Stimulated activated effector memory CD8-positive, alpha-beta T cell treated with anti-CD3 and anti-CD28 coated beads, Interleukin-12 subunit alpha, Interleukin-12 subunit beta, amount 100 ng/mL, for 72 hours (primary cell): ENCODE measurements around the gene JARID2.
A peak's percentile ranks its signal among the peaks of the same experiment; 100 is the strongest.

ENCODE experiments used
- ATAC-seq: fragments of 150-1000 bp; cut with Tn5 transposase; 2 replicates; pipeline ENCODE4 v1.10.0; 2021
- DNase-seq, 2 donors: peaks; one replicate each; pipeline ENCODE4 v3.0.0; 2021 to 2022; ENCODE audit warnings: low spot score in 2 of 2
- H3K27ac Mint-ChIP-seq: one replicate; pipeline ENCODE4 v1.8.0; 2022; ENCODE audit warnings: mild to moderate bottlenecking, mixed read lengths
- H3K36me3 Mint-ChIP-seq: one replicate; pipeline ENCODE4 v1.8.0; 2022; ENCODE audit warnings: mild to moderate bottlenecking, mixed read lengths
- H3K4me1 Mint-ChIP-seq: one replicate; pipeline ENCODE4 v1.8.0; 2022; ENCODE audit warnings: mixed read lengths
- H3K4me3 Mint-ChIP-seq: one replicate; pipeline ENCODE4 v1.8.0; 2022; ENCODE audit warnings: mild to moderate bottlenecking, mixed read lengths
- H3K9me3 Mint-ChIP-seq: one replicate; pipeline ENCODE4 v1.8.0; 2022; ENCODE audit warnings: mixed read lengths

Gene JARID2

DNA sequence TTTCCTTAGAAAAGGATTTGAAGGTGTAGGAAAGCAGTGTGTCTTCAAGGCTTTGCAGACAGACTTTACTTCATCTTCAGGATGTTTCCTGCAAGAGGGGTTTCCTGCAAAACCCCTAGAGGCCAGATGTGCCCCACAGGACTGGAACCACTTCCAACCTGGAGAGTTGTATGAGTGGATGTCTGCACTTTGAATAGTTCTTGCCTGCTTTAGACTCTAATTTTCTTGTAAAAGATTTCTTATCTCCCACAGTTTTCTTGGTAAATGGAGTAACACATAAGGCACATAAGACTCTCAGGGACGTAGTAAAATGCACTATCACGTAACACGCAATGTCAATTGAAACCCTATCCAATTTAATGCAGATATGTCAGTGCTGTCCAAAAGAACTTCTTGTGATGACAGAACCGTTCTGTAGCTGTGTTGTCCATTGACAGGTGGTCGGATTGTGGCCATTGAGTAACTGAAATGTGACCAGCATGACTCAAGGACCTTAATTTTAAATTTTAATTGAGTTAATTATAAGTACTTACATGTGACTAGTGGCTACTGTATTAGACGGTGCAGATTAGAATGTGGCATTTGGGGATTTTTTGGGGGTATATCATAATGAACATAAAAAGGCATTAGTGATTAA lies 118.7 kb downstream of the JARID2 start:
- Mint-ChIP-seq H3K27ac (no peak overlapping the region), H3K4me3 (no peak overlapping the region), H3K36me3 (peaks cover under 1% of the 10 kb centered on the region), H3K4me1 (peaks cover 36% of the 10 kb centered on the region), H3K9me3 (no peaks in the 10 kb centered on the region)
- no peak for ATAC-seq
- no peak for DNase-seq

DNA sequence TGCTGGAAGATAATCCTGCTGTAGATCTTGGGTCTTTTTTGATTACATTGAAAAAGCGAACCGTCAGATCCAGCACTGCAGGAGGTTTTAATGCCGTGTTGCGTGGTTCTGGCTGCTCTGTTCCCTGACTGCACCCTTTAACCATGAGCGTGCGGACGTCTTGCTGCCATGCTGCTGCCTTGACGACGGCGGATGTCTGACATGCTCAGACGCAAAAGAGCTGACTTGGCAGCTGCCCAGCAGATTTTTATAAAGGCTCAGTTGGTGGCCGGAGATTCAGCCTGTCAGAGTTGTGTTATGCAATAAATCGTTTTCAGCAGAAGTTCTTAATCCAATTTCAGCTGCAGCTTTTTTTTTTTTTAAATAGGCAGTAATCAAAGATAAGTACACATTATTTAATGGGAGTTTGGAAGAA lies 119.4 kb downstream of the JARID2 start:
- Mint-ChIP-seq H3K9me3 (no peaks in the 10 kb centered on the region), H3K4me3 (no peak overlapping the region), H3K27ac (peak overlapping the region; percentile 15), H3K36me3 (peaks cover 8% of the 10 kb centered on the region), H3K4me1 (peaks cover 40% of the 10 kb centered on the region)
- no peak for ATAC-seq
- no peak for DNase-seq

DNA sequence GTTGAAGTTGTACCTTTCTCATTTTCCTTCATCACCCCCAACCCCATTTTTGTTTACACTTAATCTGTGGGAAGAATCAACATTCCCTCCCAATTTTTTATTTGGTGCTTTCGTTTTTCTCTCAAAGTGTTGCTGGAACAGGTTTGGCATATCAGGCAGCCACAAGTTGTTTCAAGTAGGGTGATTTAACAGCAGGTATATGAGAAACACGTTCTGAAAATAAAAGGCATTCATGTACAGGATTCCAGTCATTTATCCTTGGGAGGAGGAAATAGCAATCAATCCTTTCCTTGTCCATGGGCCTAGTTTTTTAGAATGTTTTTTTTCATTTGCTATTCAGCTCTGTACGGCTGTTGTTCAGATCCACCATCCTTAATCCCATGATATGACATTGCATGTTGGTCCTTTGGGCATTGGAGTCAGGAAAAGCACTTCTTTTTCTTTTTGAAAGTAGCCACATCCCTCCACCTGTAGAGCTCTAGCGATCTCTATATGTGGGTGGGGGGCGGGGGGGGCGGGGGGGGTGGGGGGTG lies 120.2 kb downstream of the JARID2 start:
- peaks cover 48% of the 10 kb centered on the region for H3K4me1 Mint-ChIP-seq
- peak overlapping the region; percentile 49 for H3K27ac Mint-ChIP-seq
- ATAC-seq (no peak), DNase-seq (no peak)
- peaks cover 12% of the 10 kb centered on the region for H3K36me3 Mint-ChIP-seq
- H3K9me3 Mint-ChIP-seq = no peaks in the 10 kb centered on the region
- no peak overlapping the region for H3K4me3 Mint-ChIP-seq

DNA sequence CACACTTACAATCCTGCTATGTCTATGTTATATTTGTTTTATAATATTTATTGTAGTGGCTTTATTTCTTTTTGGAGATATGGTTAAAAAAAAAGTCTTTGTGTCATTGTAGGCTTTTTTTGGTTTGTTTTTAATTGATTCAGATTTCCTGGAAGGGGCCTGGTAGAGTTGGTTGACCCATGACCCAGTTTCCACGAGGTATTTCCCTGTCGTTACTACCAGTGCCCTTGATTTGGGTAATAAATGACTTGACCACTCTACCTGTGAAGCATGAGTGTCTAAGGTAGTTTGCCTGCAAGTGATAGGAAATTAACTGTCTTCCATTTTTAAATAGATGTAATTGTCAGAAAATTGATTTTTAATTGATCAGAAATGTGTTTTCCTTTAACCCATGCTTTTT lies 121.0 kb downstream of the JARID2 start:
- Mint-ChIP-seq H3K4me3 (no peak overlapping the region), H3K9me3 (no peaks in the 10 kb centered on the region), H3K4me1 (peaks cover 56% of the 10 kb centered on the region), H3K36me3 (peaks cover 17% of the 10 kb centered on the region), H3K27ac (peak overlapping the region; percentile 49)
- ATAC-seq (no peak), DNase-seq (no peak)

DNA sequence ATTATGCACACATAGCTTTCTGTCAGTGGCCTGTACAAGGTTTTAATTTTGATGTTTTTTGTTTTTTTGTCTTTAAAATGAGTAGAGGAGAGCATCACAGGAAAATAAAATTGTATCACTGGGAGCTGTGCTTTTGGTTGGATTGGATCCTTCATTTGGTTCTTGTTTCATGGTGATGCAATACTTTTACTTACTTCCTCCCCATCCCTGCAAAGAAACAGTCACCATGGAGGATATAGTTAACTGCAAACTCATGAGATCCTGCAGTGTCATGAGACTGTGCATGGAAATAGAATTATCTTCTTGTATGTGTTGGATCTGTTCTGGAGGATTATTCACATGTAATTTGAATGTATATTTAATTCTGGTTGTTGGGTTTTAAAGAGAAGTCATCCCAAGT lies 122.3 kb downstream of the JARID2 start:
- Mint-ChIP-seq H3K4me3 (no peak overlapping the region), H3K36me3 (peaks cover 18% of the 10 kb centered on the region), H3K4me1 (peaks cover 57% of the 10 kb centered on the region), H3K27ac (no peak overlapping the region), H3K9me3 (no peaks in the 10 kb centered on the region)
- ATAC-seq = no peak
- DNase-seq = no peak

DNA sequence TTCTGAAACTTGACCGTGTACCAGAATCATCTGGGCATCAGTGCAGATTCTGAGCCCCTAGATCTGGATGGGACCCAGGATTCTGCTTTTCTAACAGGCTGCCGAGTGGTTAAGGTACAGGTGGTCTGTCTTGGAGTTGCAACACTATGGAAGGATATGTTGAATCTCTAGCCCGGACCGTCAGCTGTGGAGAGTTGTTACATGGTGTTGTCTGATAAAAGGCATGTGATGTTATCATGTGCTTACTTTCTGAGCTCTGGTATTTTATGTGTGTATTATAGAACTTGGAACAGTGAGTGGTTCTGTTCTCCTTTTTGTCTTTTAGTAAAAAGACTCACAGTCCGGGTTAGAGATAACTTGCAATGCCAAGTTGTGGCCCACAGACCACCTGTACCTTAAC lies 123.0 kb downstream of the JARID2 start:
- ATAC-seq (no peak), DNase-seq (no peak)
- peaks cover 18% of the 10 kb centered on the region for H3K36me3 Mint-ChIP-seq
- H3K4me3 Mint-ChIP-seq = no peak overlapping the region
- H3K27ac Mint-ChIP-seq = no peak overlapping the region
- no peaks in the 10 kb centered on the region for H3K9me3 Mint-ChIP-seq
- peaks cover 57% of the 10 kb centered on the region for H3K4me1 Mint-ChIP-seq

DNA sequence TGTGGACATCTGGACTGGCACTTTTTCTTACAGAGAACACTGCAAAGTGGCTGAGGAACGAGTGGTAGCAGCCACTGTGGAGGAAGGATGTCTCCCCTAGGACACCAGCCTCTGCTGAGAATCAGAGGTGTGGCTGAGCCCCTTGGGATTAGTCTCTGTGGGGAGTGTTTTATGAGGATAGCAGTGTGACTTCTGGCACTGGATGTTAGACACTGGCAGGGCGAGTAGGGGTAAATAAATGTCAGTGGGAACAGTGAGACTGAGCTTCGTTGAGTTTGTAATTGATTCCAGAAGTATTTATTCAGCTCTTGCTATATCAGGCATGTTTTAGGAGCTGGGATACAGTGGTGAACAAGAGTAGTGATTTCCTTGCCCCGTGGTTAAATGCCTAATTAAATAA lies 124.0 kb downstream of the JARID2 start:
- ATAC-seq (no peak), DNase-seq (no peak)
- Mint-ChIP-seq H3K27ac (peak overlapping the region; percentile 48), H3K9me3 (no peaks in the 10 kb centered on the region), H3K4me3 (no peak overlapping the region), H3K36me3 (peaks cover 18% of the 10 kb centered on the region), H3K4me1 (peaks cover 57% of the 10 kb centered on the region)

DNA sequence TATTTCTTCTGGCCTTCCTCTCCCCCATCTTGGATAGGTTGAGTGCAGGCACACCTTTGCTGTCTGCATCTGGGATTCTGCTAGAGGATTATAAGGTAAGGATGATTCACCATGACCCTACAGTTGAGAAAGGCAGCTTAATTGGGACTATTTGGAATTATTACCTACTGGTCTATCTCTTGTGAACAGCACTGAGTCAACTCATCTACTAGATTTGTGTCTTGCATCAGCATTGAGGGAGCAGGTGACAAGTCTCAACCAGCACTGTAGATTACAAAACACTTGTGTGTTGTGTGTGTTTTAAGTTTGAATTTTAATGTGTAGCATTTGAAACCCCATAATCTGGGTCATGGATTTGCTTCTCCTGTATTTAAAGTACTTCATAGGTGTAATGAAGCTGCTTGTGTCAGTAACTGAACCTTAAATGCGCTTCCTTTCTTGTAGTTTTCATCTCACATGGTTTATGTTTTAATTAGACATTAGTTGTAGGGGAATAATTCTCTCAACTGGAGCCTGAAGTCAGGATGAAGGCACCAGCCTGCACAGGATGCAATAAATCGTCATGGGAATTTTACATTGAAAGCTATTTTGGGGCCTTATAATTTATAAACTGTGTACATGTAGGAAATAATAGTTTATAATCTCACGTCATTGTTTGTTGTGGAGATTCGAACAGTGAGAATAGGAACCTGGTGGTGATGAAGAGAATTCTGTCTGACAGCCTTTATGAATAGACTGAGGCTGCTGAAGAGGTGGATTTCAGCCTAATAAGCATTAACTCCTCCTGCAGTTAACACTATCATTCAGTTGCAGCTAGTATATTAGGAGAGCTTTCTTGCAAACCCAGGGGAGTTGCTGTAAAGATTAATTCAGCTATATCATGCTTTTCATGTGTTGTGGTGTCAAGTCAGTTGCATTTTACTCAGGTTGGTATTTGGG lies 125.1 kb downstream of the JARID2 start:
- DNase-seq (no peak), ATAC-seq (no peak)
- Mint-ChIP-seq H3K27ac (peak overlapping the region; percentile 50), H3K36me3 (peaks cover 27% of the 10 kb centered on the region), H3K4me3 (no peak overlapping the region), H3K4me1 (peaks cover 55% of the 10 kb centered on the region), H3K9me3 (no peaks in the 10 kb centered on the region)

DNA sequence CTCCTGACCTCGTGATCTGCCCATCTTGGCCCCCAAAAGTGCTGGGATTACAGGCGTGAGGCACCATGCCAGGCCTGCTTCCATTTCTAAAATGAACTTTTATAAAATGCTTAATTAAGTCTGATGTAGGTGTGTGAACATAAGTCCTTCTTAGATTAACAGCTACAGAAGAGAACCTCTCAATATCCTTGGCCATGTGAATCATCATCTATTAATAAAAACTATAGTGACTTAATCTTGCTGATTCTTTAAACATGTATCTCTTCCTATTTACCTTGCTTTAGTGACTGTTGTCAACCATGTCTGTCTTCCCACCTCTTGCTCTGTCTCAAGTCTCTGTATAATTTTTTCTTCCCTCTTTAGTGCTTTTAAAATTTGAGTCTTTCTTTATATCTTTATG lies 127.1 kb downstream of the JARID2 start:
- no peak overlapping the region for H3K27ac Mint-ChIP-seq
- no peak overlapping the region for H3K4me3 Mint-ChIP-seq
- H3K4me1 Mint-ChIP-seq = peaks cover 43% of the 10 kb centered on the region
- no peak for ATAC-seq
- DNase-seq = no peak
- H3K9me3 Mint-ChIP-seq = no peaks in the 10 kb centered on the region
- H3K36me3 Mint-ChIP-seq = peaks cover 43% of the 10 kb centered on the region

DNA sequence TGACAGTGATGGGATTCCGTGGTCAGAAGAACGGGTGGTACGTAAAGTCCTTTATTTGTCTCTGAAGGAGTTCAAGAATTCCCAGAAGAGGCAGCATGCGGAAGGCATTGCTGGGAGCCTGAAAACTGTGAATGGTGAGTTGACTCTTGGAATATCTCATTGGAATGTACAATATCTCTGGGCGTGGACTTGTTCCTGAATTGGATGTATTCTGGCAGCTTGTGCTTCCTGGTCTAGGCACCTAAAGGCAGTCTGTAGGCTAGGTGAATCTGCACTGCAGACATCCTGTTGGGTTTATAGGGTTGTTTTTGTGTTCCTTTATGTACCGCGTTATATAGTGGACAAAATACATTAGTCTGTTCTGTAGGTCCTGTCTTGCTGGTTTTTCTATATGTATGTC lies 128.2 kb downstream of the JARID2 start:
- Mint-ChIP-seq H3K36me3 (peaks cover 55% of the 10 kb centered on the region), H3K4me3 (no peak overlapping the region), H3K4me1 (peaks cover 36% of the 10 kb centered on the region), H3K27ac (no peak overlapping the region), H3K9me3 (no peaks in the 10 kb centered on the region)
- DNase-seq (no peak), ATAC-seq (no peak)

DNA sequence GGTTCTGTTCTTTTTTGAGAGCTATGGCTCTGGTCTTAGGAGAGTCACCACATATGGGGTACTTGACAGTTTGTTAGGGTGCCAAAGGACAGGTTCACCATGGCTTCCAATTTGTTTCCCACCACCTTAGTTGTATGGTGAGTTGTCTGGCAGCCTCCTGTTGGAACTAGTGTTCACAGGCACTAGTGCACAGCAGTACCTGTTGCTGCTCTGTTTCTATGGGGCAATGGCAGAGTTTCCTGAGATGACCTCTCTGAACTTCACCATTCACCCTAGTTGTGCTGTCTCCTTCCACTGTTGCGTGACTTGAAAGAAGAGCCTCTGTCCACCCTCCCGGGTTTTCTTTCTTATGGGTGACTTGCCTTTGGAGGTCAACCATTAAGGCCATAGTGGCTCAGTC lies 129.1 kb downstream of the JARID2 start:
- Mint-ChIP-seq H3K27ac (no peak overlapping the region), H3K36me3 (peaks cover 59% of the 10 kb centered on the region), H3K9me3 (no peaks in the 10 kb centered on the region), H3K4me3 (no peak overlapping the region), H3K4me1 (peaks cover 27% of the 10 kb centered on the region)
- ATAC-seq (no peak), DNase-seq (no peak)

DNA sequence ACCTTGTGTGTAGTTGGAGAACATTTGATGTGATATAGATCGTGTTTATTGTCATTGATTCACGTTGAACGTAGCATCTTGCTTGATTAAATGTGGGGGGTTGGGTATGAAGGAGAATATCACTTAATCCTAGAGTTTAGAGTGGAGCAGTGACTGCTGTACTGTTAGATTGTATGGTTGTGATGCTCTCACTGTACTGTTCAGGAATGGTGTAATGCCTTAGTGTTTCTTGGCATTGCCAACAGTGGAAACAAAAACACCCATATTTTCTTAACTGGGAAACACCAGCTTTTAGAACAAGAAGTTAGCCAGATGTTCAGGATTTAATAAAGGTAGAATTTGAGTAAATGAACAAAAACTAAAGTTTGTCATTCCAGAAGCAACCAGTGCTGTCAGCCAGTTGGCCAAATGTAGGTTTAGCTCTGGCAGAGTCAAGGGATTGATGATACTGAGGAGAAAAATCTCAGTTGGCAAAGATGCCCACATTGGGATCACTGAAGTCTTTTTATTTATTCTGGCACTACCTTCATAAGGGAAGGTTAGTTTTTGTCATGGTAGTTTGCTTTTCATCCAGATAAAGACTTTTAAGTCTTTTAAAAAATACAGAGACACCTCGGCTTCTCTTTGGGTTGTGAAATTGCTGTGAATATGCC lies 129.9 kb downstream of the JARID2 start:
- H3K27ac Mint-ChIP-seq = no peak overlapping the region
- H3K4me3 Mint-ChIP-seq = no peak overlapping the region
- H3K36me3 Mint-ChIP-seq = peaks cover 58% of the 10 kb centered on the region
- no peaks in the 10 kb centered on the region for H3K9me3 Mint-ChIP-seq
- DNase-seq (no peak), ATAC-seq (no peak)
- peaks cover 20% of the 10 kb centered on the region for H3K4me1 Mint-ChIP-seq

DNA sequence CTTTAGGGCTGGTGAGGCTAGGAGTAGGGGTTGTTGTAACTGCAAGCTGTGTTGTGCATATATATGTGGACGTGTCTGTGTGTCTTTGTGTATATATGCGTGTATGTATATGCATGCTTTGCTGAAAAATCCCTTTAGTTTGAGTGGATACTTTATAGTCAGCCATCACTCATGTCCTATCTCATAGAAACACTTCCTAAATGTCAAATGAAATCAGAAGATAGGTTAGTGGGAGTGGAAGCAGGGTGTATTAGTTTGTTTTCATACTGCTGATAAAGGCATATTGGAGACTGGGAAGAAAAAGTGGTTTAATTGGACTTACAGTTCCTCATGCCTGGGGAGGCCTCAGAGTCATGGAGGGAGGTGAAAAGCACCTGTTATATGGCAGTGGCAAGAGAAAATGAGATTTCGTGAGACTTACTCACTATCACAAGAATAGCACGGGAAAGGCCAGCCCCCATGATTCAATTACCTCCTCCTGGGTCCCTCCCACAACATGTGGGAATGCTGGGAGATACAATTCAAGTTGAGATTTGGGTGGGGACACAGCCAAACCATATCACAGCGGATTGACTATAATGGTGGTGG lies 131.1 kb downstream of the JARID2 start:
- no peak for DNase-seq
- H3K9me3 Mint-ChIP-seq = no peaks in the 10 kb centered on the region
- ATAC-seq = no peak
- H3K4me3 Mint-ChIP-seq = no peak overlapping the region
- H3K36me3 Mint-ChIP-seq = peaks cover 61% of the 10 kb centered on the region
- H3K27ac Mint-ChIP-seq = no peak overlapping the region
- peaks cover 15% of the 10 kb centered on the region for H3K4me1 Mint-ChIP-seq

DNA sequence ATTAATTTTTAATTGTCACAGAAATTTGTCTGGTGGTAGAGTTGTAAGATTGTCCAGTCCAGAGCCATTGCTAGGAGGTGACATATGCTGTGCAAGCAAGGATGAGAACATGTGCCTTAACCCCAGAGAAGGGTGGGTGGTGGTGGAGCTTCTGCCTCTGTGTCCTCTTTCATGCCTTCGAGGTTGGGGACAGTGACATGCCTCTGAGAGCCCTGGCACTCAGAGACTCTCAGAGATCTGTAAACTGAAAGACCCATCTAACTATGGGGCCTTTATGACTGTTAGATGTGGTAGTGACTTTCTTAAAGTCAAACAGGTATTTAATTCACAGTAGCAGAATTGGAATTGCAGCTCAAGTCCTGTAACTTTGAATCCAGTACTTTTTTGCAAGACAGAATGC lies 132.4 kb downstream of the JARID2 start:
- ATAC-seq (peak; percentile 64), DNase-seq (no peak)
- no peaks in the 10 kb centered on the region for H3K9me3 Mint-ChIP-seq
- no peak overlapping the region for H3K27ac Mint-ChIP-seq
- peaks cover 66% of the 10 kb centered on the region for H3K36me3 Mint-ChIP-seq
- H3K4me3 Mint-ChIP-seq = no peak overlapping the region
- peaks cover 21% of the 10 kb centered on the region for H3K4me1 Mint-ChIP-seq

DNA sequence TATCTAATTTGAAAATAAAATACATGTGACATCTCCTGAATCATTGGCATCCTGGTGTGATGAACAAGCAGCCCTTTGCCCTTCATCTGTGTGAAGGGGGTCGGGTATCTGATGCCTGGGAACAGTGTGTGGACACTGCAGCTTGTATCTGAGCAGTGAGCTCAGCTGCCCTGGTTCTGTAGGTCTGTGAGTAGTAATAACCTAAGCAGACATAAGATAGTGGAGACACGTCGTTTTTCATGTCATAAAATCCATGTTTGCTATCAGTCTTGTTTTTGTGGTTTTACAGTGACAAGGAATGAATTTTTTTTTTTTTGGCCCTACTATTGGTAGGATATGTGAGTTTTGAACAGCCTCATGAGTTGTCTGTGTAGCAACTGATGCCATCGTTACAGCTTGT lies 133.0 kb downstream of the JARID2 start:
- DNase-seq (no peak), ATAC-seq (no peak)
- H3K9me3 Mint-ChIP-seq = no peaks in the 10 kb centered on the region
- H3K27ac Mint-ChIP-seq = no peak overlapping the region
- peaks cover 66% of the 10 kb centered on the region for H3K36me3 Mint-ChIP-seq
- peaks cover 21% of the 10 kb centered on the region for H3K4me1 Mint-ChIP-seq
- no peak overlapping the region for H3K4me3 Mint-ChIP-seq
